GM06990 (cell line): Measurements from ENCODE around the gene SIAH3.

Experiments
- DNase-seq: peaks from one replicate; pipeline ENCODE4 v3.0.0-alpha.2; 2011; ENCODE audit not compliant: insufficient read length; ENCODE audit errors: extremely low read depth
- H3K27me3 ChIP-seq: replicated peaks from 2 replicates; pipeline ENCODE4 v1.6.0; 2011; ENCODE audit warnings: low read length; ENCODE audit not compliant: control insufficient read depth, insufficient read depth
- H3K36me3 ChIP-seq: 2 replicates; pipeline ENCODE4 v1.5.1; 2011; ENCODE audit warnings: low read length; ENCODE audit not compliant: control insufficient read depth, insufficient read depth
- H3K4me3 ChIP-seq: replicated peaks from 2 replicates; pipeline ENCODE4 v1.5.1; 2011; ENCODE audit warnings: low read depth, mild to moderate bottlenecking, control low read depth, low read length
- TF ChIP-seq, protein P1 (sequence below): IDR thresholded peaks from 2 replicates; pipeline ENCODE4 v1.5.1; 2011; ENCODE audit warnings: low read length, control low read depth, mild to moderate bottlenecking, inconsistent platforms; ENCODE audit not compliant: insufficient read depth, poor library complexity, severe bottlenecking

Gene SIAH3

GRCh38 chr13:45892513-45892912 lies 41.0 kb upstream of the SIAH3 start:
- DNase-seq, result no peak
- TF ChIP-seq, protein P1, sequence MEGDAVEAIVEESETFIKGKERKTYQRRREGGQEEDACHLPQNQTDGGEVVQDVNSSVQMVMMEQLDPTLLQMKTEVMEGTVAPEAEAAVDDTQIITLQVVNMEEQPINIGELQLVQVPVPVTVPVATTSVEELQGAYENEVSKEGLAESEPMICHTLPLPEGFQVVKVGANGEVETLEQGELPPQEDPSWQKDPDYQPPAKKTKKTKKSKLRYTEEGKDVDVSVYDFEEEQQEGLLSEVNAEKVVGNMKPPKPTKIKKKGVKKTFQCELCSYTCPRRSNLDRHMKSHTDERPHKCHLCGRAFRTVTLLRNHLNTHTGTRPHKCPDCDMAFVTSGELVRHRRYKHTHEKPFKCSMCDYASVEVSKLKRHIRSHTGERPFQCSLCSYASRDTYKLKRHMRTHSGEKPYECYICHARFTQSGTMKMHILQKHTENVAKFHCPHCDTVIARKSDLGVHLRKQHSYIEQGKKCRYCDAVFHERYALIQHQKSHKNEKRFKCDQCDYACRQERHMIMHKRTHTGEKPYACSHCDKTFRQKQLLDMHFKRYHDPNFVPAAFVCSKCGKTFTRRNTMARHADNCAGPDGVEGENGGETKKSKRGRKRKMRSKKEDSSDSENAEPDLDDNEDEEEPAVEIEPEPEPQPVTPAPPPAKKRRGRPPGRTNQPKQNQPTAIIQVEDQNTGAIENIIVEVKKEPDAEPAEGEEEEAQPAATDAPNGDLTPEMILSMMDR, result no peak
- H3K27me3 ChIP-seq, result no peaks in the 10 kb centered on the region; the same call in none of the 2 replicates
- H3K36me3 ChIP-seq, result no peaks in the 10 kb centered on the region
- no peak overlapping the region for H3K4me3 ChIP-seq

GRCh38 chr13:45889590-45890243 lies 38.2 kb upstream of the SIAH3 start:
- no peak for DNase-seq
- Histone ChIP-seq H3K4me3 (no peak overlapping the region), H3K36me3 (no peaks in the 10 kb centered on the region), H3K27me3 (no peaks in the 10 kb centered on the region; the same call in none of the 2 replicates)
- TF ChIP-seq, protein P1, result no peak

- Histone ChIP-seq H3K27me3 (no peaks in the 10 kb centered on the region; the same call in none of the 2 replicates), H3K36me3 (no peaks in the 10 kb centered on the region), H3K4me3 (no peak overlapping the region)
- TF ChIP-seq, protein P1, result no peak
- no peak for DNase-seq
These were observed 34.9 kb upstream of the SIAH3 start for GRCh38 chr13:45886466-45886865.

DNA sequence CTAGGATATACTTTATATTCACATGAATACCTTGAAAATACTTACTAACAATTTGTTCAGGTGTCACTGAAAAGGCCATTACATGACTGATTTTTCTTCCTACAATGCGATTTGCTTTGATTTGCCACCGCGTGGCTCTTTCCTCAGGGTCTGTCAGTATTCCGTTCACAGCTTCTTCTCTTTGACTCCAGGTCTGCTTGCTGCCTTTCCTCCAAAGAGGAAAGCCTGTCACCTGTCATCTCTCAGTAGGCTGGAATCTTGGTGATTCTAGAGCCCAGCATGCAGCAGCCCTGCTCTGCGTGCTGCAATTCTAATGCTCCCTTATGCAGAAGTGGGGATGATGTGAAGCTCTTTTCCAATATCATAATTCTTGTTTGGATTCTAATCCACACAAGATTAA lies 33.6 kb upstream of the SIAH3 start:
- Histone ChIP-seq H3K36me3 (no peaks in the 10 kb centered on the region), H3K4me3 (no peak overlapping the region), H3K27me3 (no peaks in the 10 kb centered on the region; the same call in none of the 2 replicates)
- TF ChIP-seq, protein P1, result no peak
- DNase-seq, result no peak

- no peaks in the 10 kb centered on the region; the same call in 1 of the 2 replicates for H3K27me3 ChIP-seq
- no peak for DNase-seq
- no peaks in the 10 kb centered on the region for H3K36me3 ChIP-seq
- no peak overlapping the region for H3K4me3 ChIP-seq
- TF ChIP-seq, protein P1, result no peak
These were observed 31.1 kb upstream of the SIAH3 start for GRCh38 chr13:45882626-45883025.

- Histone ChIP-seq H3K4me3 (no peak overlapping the region), H3K27me3 (no peaks in the 10 kb centered on the region; the same call in none of the 2 replicates), H3K36me3 (no peaks in the 10 kb centered on the region)
- no peak for DNase-seq
- TF ChIP-seq, protein P1, result no peak
These were observed 29.8 kb upstream of the SIAH3 start for GRCh38 chr13:45881353-45881752.
